ENCODE data around the gene TRAPPC12. TPM values are rescaled to one million over a fixed set of nuclear protein-coding genes. Genes with fewer than 3 reads are reported as not detected.

The TRAPPC12 gene
- total RNA-seq, 1 donor from 2014 or later: 98.7 TPM

GRCh38 chr2:3481736-3482362, 102.4 kb downstream of the TRAPPC12 start:
- Mint-ChIP-seq H3K4me1 (ENCODE audit: unreplicated experiment) (no peaks in the 10 kb centered on the region), H3K27me3 (no peaks in the 10 kb centered on the region), H3K4me3 (no peak overlapping the region), H3K9me3 (no peaks in the 10 kb centered on the region), H3K36me3 (peaks cover 17% of the 10 kb centered on the region), H3K27ac (no peak overlapping the region)
- DNase-seq (ENCODE audit: extremely low spot score, unreplicated experiment): no peak
- no peak for TF ChIP-seq CTCF (conservative IDR thresholded peaks at IDR 0.05)

GRCh38 chr2:3482363-3482821, 102.9 kb downstream of the TRAPPC12 start:
- no peak for DNase-seq (ENCODE audit: extremely low spot score, unreplicated experiment)
- no peak for TF ChIP-seq CTCF (conservative IDR thresholded peaks at IDR 0.05)
- no peak overlapping the region for H3K27ac Mint-ChIP-seq
- no peaks in the 10 kb centered on the region for H3K9me3 Mint-ChIP-seq
- H3K36me3 Mint-ChIP-seq: peaks cover 17% of the 10 kb centered on the region
- no peaks in the 10 kb centered on the region for H3K27me3 Mint-ChIP-seq
- no peaks in the 10 kb centered on the region for H3K4me1 Mint-ChIP-seq (ENCODE audit: unreplicated experiment)
- H3K4me3 Mint-ChIP-seq: no peak overlapping the region

- no peak for DNase-seq (ENCODE audit: extremely low spot score, unreplicated experiment)
- Mint-ChIP-seq H3K9me3 (no peaks in the 10 kb centered on the region), H3K4me1 (ENCODE audit: unreplicated experiment) (no peaks in the 10 kb centered on the region), H3K27ac (peak overlapping the region; percentile 26), H3K36me3 (peaks cover 13% of the 10 kb centered on the region), H3K27me3 (no peaks in the 10 kb centered on the region), H3K4me3 (no peak overlapping the region)
- TF ChIP-seq CTCF (conservative IDR thresholded peaks at IDR 0.05): no peak
Observed at GRCh38 chr2:3483227-3483985, 103.9 kb downstream of the TRAPPC12 start.

- Mint-ChIP-seq H3K4me1 (ENCODE audit: unreplicated experiment) (no peaks in the 10 kb centered on the region), H3K9me3 (no peaks in the 10 kb centered on the region), H3K36me3 (peaks cover 13% of the 10 kb centered on the region), H3K4me3 (no peak overlapping the region), H3K27me3 (no peaks in the 10 kb centered on the region), H3K27ac (peak overlapping the region; percentile 26)
- no peak for TF ChIP-seq CTCF (conservative IDR thresholded peaks at IDR 0.05)
- DNase-seq (ENCODE audit: extremely low spot score, unreplicated experiment): no peak
Observed at GRCh38 chr2:3483986-3484960, 104.8 kb downstream of the TRAPPC12 start.

- no peak for TF ChIP-seq CTCF (conservative IDR thresholded peaks at IDR 0.05)
- Mint-ChIP-seq H3K27me3 (no peaks in the 10 kb centered on the region), H3K9me3 (no peaks in the 10 kb centered on the region), H3K36me3 (peaks cover 10% of the 10 kb centered on the region), H3K4me1 (ENCODE audit: unreplicated experiment) (no peaks in the 10 kb centered on the region), H3K27ac (no peak overlapping the region), H3K4me3 (no peak overlapping the region)
- DNase-seq (ENCODE audit: extremely low spot score, unreplicated experiment): no peak
Observed at GRCh38 chr2:3485166-3485565, 105.7 kb downstream of the TRAPPC12 start.

Data from type B pancreatic cell (in vitro differentiated cells).